SK-N-SH treated with all-trans-retinoic acid at 6 μM for 48 hours (cell line): ENCODE results near the gene TMEM14C.

ENCODE experiments used
- ATAC-seq: fragments of 200-7000 bp; cut with Tn5 transposase; 3 replicates; pipeline ENCODE4 v1.9.1; 2020; ENCODE audit warnings: mild to moderate bottlenecking, moderate library complexity
- ARNTL ChIP-seq: fragments of 450-650 bp; formaldehyde crosslinking; IDR thresholded peaks from 2 replicates; pipeline ENCODE4 v1.5.0; 2020; ENCODE audit warnings: low read depth, mild to moderate bottlenecking, moderate library complexity, borderline replicate concordance
- CSDC2 ChIP-seq: fragments of 250-450 bp; sonication (Bioruptor Pico); IDR thresholded peaks from 2 replicates; pipeline ENCODE4 v1.5.0; 2020; ENCODE audit warnings: mild to moderate bottlenecking, moderate library complexity
- ESRRG ChIP-seq: fragments of 250-450 bp; sonication (Bioruptor Pico); IDR thresholded peaks from 2 replicates; pipeline ENCODE4 v1.6.1; 2021; ENCODE audit warnings: mild to moderate bottlenecking
- ISL1 ChIP-seq: fragments of 250-450 bp; sonication (Bioruptor Pico); IDR thresholded peaks from 2 replicates; pipeline ENCODE4 v2.1.2; 2022; ENCODE audit warnings: mild to moderate bottlenecking, moderate library complexity
- OSR1 ChIP-seq: fragments of 250-450 bp; sonication (Bioruptor Pico); IDR thresholded peaks from 2 replicates; pipeline ENCODE4 v1.8.0; 2022; ENCODE audit warnings: moderate library complexity, mild to moderate bottlenecking, inconsistent platforms
- PPARA ChIP-seq: fragments of 250-450 bp; sonication (Bioruptor Pico); IDR thresholded peaks from 2 replicates; pipeline ENCODE4 v1.5.0; 2020; ENCODE audit warnings: mild to moderate bottlenecking, borderline replicate concordance
- RARB ChIP-seq: fragments of 250-450 bp; sonication (Bioruptor Pico); IDR thresholded peaks from 2 replicates; pipeline ENCODE4 v1.8.0; 2021; ENCODE audit warnings: mild to moderate bottlenecking, moderate library complexity
- SNAI2 ChIP-seq: fragments of 250-450 bp; sonication (Bioruptor Pico); IDR thresholded peaks from 2 replicates; pipeline ENCODE4 v1.5.0; 2020; ENCODE audit warnings: mild to moderate bottlenecking, moderate library complexity
- TCF4 ChIP-seq: fragments of 250-450 bp; sonication (Bioruptor Pico); IDR thresholded peaks from 2 replicates; pipeline ENCODE4 v1.8.0; 2021; ENCODE audit warnings: mild to moderate bottlenecking, moderate library complexity, borderline replicate concordance
- TOX ChIP-seq: fragments of 250-450 bp; sonication (Bioruptor Pico); IDR thresholded peaks from 2 replicates; pipeline ENCODE4 v1.8.0; 2021; ENCODE audit warnings: mild to moderate bottlenecking, moderate library complexity, borderline replicate concordance
- ZC3H10 ChIP-seq: fragments of 250-450 bp; sonication (Bioruptor Pico); IDR thresholded peaks from 2 replicates; pipeline ENCODE4 v1.5.1; 2021; ENCODE audit warnings: mild to moderate bottlenecking, moderate library complexity
- ZFP3 ChIP-seq: fragments of 250-450 bp; sonication (Bioruptor Pico); IDR thresholded peaks from 2 replicates; pipeline ENCODE4 v1.5.0; 2020; ENCODE audit warnings: mild to moderate bottlenecking, moderate library complexity
- ZFP30 ChIP-seq: fragments of 450-650 bp; formaldehyde crosslinking; IDR thresholded peaks from 2 replicates; pipeline ENCODE4 v1.5.0; 2022; ENCODE audit warnings: mild to moderate bottlenecking, moderate library complexity
- ZNF565 ChIP-seq: fragments of 450-650 bp; formaldehyde crosslinking; conservative IDR thresholded peaks from 2 replicates; pipeline ENCODE4 v1.5.0; 2020; ENCODE audit warnings: low read depth, mild to moderate bottlenecking, moderate library complexity
- ZNF70 ChIP-seq: fragments of 450-650 bp; formaldehyde crosslinking; IDR thresholded peaks from 2 replicates; pipeline ENCODE4 v1.5.0; 2020; ENCODE audit warnings: mild to moderate bottlenecking, moderate library complexity
- ZNF8 ChIP-seq: fragments of 450-650 bp; formaldehyde crosslinking; IDR thresholded peaks from 2 replicates; pipeline ENCODE4 v1.5.0; 2020; ENCODE audit warnings: mild to moderate bottlenecking, moderate library complexity
- TF ChIP-seq, protein P1 (sequence below): fragments of 250-450 bp; sonication (Bioruptor Pico); IDR thresholded peaks from 2 replicates; pipeline ENCODE4 v1.8.0; 2020; ENCODE audit warnings: mild to moderate bottlenecking, moderate library complexity, borderline replicate concordance
- TF ChIP-seq, protein P2 (sequence below): fragments of 250-450 bp; sonication (Bioruptor Pico); IDR thresholded peaks from 2 replicates; pipeline ENCODE4 v1.5.1; 2021; ENCODE audit warnings: mild to moderate bottlenecking, moderate library complexity
- TF ChIP-seq, protein P3 (sequence below): fragments of 250-450 bp; sonication (Bioruptor Pico); IDR thresholded peaks from 2 replicates; pipeline ENCODE4 v1.8.0; 2021; ENCODE audit warnings: low read depth, mild to moderate bottlenecking, moderate library complexity, borderline replicate concordance
- TF ChIP-seq, protein P4 (sequence below): fragments of 250-450 bp; sonication (Bioruptor Pico); IDR thresholded peaks from 2 replicates; pipeline ENCODE4 v1.5.1; 2020; ENCODE audit warnings: low read depth, mild to moderate bottlenecking, moderate library complexity
- TF ChIP-seq, protein P5 (sequence below): fragments of 250-450 bp; sonication (Bioruptor Pico); IDR thresholded peaks from 2 replicates; pipeline ENCODE4 v1.5.0; 2020; ENCODE audit warnings: mild to moderate bottlenecking, moderate library complexity

Gene TMEM14C

DNA sequence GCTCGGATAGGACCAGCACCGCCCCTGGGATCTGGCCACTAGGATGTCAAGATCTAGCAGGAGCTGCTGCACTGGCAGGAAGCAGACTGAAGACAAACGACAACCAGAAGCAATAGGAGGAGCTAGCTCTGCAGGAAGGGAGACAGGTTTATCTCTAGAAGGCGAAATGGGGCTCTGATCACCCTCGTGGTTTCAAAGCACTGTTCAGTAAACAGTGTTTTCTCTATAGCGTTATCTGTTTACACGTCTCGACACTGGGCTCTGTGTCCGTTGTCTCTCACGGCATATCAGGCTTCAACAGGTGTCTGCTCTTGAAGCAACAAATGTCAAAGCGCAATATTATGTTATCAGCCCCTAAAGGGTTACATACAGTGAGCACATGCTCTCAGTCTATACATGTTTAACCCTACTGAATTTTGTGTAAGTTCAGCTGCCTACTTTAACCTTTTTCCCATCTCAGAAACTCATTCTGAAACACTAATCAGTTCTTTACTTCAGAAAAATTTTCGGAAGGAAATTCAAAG lies 48.6 kb downstream of the TMEM14C start:
- no peak for ATAC-seq
- TF ChIP-seq ZFP3 (CRISPR knock-in tag) (no peak), RARB (CRISPR knock-in tag) (no peak), ZFP30 (CRISPR knock-in tag) (no peak), ESRRG (CRISPR knock-in tag) (no peak), TOX (CRISPR knock-in tag) (no peak), ZNF70 (CRISPR knock-in tag) (no peak), CSDC2 (CRISPR knock-in tag) (no peak), ZC3H10 (CRISPR knock-in tag) (no peak), ZNF565 (CRISPR knock-in tag) (no peak)
- TF ChIP-seq, protein P1, sequence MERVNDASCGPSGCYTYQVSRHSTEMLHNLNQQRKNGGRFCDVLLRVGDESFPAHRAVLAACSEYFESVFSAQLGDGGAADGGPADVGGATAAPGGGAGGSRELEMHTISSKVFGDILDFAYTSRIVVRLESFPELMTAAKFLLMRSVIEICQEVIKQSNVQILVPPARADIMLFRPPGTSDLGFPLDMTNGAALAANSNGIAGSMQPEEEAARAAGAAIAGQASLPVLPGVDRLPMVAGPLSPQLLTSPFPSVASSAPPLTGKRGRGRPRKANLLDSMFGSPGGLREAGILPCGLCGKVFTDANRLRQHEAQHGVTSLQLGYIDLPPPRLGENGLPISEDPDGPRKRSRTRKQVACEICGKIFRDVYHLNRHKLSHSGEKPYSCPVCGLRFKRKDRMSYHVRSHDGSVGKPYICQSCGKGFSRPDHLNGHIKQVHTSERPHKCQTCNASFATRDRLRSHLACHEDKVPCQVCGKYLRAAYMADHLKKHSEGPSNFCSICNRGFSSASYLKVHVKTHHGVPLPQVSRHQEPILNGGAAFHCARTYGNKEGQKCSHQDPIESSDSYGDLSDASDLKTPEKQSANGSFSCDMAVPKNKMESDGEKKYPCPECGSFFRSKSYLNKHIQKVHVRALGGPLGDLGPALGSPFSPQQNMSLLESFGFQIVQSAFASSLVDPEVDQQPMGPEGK (CRISPR knock-in tag) = no peak
- TF ChIP-seq, protein P2, sequence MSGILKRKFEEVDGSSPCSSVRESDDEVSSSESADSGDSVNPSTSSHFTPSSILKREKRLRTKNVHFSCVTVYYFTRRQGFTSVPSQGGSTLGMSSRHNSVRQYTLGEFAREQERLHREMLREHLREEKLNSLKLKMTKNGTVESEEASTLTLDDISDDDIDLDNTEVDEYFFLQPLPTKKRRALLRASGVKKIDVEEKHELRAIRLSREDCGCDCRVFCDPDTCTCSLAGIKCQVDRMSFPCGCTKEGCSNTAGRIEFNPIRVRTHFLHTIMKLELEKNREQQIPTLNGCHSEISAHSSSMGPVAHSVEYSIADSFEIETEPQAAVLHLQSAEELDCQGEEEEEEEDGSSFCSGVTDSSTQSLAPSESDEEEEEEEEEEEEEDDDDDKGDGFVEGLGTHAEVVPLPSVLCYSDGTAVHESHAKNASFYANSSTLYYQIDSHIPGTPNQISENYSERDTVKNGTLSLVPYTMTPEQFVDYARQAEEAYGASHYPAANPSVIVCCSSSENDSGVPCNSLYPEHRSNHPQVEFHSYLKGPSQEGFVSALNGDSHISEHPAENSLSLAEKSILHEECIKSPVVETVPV = no peak
- TF ChIP-seq, protein P3, sequence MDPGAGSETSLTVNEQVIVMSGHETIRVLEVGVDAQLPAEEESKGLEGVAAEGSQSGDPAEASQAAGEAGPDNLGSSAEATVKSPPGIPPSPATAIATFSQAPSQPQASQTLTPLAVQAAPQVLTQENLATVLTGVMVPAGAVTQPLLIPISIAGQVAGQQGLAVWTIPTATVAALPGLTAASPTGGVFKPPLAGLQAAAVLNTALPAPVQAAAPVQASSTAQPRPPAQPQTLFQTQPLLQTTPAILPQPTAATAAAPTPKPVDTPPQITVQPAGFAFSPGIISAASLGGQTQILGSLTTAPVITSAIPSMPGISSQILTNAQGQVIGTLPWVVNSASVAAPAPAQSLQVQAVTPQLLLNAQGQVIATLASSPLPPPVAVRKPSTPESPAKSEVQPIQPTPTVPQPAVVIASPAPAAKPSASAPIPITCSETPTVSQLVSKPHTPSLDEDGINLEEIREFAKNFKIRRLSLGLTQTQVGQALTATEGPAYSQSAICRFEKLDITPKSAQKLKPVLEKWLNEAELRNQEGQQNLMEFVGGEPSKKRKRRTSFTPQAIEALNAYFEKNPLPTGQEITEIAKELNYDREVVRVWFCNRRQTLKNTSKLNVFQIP = no peak

DNA sequence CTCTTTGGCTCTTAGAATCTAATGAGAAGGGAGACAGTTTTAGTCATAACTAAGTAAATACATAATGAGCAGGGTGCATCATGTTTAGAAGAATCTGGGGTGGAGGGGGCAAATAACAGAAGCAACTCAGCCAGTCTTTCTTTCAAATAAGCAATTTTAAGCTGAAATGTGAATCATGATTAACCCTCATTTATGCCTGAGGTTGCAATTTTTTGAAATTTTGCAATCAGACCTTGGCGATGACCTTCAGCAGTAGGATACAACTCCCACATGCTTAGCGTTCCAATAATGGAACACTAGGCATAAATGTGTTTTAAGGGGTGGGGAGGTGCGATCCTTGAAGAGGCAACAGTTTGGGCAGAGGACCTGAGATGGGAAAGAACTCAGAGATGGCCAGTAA lies 55.4 kb downstream of the TMEM14C start:
- ATAC-seq = no peak
- TF ChIP-seq, protein P2 = no peak
- no peak for TF ChIP-seq ZC3H10 (CRISPR knock-in tag)
- TF ChIP-seq, protein P3 = no peak
- TF ChIP-seq, protein P1 (CRISPR knock-in tag) = no peak
- TF ChIP-seq SNAI2 = no peak
- no peak for TF ChIP-seq ARNTL (CRISPR knock-in tag)
- no peak for TF ChIP-seq ESRRG (CRISPR knock-in tag)
- no peak for TF ChIP-seq TCF4
- no peak for TF ChIP-seq OSR1 (CRISPR knock-in tag)
- no peak for TF ChIP-seq ZNF8 (CRISPR knock-in tag)
- no peak for TF ChIP-seq PPARA (CRISPR knock-in tag)
- no peak for TF ChIP-seq ZFP30 (CRISPR knock-in tag)
- TF ChIP-seq ISL1 (CRISPR knock-in tag) = no peak
- TF ChIP-seq ZNF70 (CRISPR knock-in tag) = no peak
- TF ChIP-seq, protein P4, sequence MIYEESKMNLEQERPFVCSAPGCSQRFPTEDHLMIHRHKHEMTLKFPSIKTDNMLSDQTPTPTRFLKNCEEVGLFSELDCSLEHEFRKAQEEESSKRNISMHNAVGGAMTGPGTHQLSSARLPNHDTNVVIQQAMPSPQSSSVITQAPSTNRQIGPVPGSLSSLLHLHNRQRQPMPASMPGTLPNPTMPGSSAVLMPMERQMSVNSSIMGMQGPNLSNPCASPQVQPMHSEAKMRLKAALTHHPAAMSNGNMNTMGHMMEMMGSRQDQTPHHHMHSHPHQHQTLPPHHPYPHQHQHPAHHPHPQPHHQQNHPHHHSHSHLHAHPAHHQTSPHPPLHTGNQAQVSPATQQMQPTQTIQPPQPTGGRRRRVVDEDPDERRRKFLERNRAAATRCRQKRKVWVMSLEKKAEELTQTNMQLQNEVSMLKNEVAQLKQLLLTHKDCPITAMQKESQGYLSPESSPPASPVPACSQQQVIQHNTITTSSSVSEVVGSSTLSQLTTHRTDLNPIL (CRISPR knock-in tag) = no peak
- no peak for TF ChIP-seq ZNF565 (CRISPR knock-in tag)
- TF ChIP-seq, protein P5, sequence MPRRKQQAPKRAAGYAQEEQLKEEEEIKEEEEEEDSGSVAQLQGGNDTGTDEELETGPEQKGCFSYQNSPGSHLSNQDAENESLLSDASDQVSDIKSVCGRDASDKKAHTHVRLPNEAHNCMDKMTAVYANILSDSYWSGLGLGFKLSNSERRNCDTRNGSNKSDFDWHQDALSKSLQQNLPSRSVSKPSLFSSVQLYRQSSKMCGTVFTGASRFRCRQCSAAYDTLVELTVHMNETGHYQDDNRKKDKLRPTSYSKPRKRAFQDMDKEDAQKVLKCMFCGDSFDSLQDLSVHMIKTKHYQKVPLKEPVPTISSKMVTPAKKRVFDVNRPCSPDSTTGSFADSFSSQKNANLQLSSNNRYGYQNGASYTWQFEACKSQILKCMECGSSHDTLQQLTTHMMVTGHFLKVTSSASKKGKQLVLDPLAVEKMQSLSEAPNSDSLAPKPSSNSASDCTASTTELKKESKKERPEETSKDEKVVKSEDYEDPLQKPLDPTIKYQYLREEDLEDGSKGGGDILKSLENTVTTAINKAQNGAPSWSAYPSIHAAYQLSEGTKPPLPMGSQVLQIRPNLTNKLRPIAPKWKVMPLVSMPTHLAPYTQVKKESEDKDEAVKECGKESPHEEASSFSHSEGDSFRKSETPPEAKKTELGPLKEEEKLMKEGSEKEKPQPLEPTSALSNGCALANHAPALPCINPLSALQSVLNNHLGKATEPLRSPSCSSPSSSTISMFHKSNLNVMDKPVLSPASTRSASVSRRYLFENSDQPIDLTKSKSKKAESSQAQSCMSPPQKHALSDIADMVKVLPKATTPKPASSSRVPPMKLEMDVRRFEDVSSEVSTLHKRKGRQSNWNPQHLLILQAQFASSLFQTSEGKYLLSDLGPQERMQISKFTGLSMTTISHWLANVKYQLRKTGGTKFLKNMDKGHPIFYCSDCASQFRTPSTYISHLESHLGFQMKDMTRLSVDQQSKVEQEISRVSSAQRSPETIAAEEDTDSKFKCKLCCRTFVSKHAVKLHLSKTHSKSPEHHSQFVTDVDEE = no peak
- no peak for TF ChIP-seq RARB (CRISPR knock-in tag)
